ENCODE measurements around the gene CCDC177. TPM values are rescaled to one million over a fixed set of nuclear protein-coding genes. Genes with fewer than 3 reads are reported as not detected.

The CCDC177 gene
- total RNA-seq, 1 experiment from 2014 or later, result 0.09 TPM

DNA sequence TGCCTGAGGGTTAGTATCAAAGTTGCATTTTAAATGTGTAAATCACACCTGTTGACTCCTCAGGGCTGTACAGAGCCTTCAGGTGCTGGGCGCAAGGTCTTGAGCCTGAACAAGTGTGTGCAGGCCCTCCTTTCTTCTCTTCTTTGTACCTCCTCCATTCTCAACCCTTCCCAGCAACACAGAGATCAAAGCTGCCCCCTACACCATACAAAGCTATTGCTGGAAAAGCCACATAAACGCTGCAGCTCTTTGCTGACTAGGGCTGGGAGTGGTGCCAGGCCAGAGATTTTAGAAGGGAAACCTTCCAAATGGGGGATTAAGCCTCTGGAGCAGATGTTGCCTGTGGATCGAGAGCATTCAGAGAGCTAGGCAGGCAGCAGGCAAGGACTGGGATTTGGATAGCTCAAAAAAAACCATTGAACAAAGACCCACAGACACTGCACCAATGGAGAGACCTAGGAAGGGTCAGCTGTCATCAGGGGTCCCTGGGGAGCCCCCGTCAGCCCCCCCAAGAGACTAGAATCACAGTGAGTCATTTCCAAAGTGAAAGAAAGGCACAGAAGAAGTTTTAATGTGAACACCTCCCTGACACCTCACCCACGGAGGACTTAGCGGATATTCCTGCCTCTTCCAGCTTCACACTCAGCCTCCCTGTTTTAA, 18.5 kb upstream of the CCDC177 start:
- no peaks in the 10 kb centered on the region for H3K36me3 ChIP-seq (ENCODE audit: insufficient read depth, low read length, poor library complexity, severe bottlenecking)
- intact Hi-C loops (cut with micrococcal nuclease; ENCODE audit: unreplicated experiment), result no loop called here
- ChIA-PET POLR2A (ENCODE audit: low non-redundant PET) (interaction anchor here (0.7 to 1.4 kb wide), 2 partner anchors 19 to 174 kb away, joined by 9 to 12 read pairs; partner anchors contain the start of gene SRSF5), CTCF (interaction anchor here (0.8 to 1.9 kb wide), 2 partner anchors 9 to 134 kb away, joined by 5 to 7 read pairs; no protein-coding TSS in a partner anchor)
- peak overlapping the region; percentile 20 for H3K4me3 ChIP-seq (ENCODE audit: low read depth, low read length, poor library complexity, severe bottlenecking)
- H3K27me3 ChIP-seq (replicated peaks; ENCODE audit: insufficient read depth, low read depth, low read length, poor library complexity), result no peaks in the 10 kb centered on the region
- no TSS peak for BruUV-seq (replicated peaks)
- DNase-seq (ENCODE audit: low spot score), result peak; percentile 94
- peaks cover 14% of the 10 kb centered on the region for H3K4me1 ChIP-seq (ENCODE audit: insufficient read depth, low read length, poor library complexity, severe bottlenecking)
- H3K9me3 ChIP-seq (ENCODE audit: low read depth, low read length, poor library complexity, severe bottlenecking), result no peaks in the 10 kb centered on the region
- no peak for TF ChIP-seq EZH2 (IDR thresholded peaks at IDR 0.05; ENCODE audit: borderline replicate concordance, low read depth, low read length, poor library complexity, severe bottlenecking)
- TF ChIP-seq, protein P1, sequence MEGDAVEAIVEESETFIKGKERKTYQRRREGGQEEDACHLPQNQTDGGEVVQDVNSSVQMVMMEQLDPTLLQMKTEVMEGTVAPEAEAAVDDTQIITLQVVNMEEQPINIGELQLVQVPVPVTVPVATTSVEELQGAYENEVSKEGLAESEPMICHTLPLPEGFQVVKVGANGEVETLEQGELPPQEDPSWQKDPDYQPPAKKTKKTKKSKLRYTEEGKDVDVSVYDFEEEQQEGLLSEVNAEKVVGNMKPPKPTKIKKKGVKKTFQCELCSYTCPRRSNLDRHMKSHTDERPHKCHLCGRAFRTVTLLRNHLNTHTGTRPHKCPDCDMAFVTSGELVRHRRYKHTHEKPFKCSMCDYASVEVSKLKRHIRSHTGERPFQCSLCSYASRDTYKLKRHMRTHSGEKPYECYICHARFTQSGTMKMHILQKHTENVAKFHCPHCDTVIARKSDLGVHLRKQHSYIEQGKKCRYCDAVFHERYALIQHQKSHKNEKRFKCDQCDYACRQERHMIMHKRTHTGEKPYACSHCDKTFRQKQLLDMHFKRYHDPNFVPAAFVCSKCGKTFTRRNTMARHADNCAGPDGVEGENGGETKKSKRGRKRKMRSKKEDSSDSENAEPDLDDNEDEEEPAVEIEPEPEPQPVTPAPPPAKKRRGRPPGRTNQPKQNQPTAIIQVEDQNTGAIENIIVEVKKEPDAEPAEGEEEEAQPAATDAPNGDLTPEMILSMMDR (conservative IDR thresholded peaks at IDR 0.05; ENCODE audit: low read depth, low read length), result 0 out of 2 replicates have a peak, but pooled peaks have one; percentile 13
- H3K27ac ChIP-seq (ENCODE audit: low read depth, low read length, poor library complexity, severe bottlenecking), result peak overlapping the region; percentile 80

DNA sequence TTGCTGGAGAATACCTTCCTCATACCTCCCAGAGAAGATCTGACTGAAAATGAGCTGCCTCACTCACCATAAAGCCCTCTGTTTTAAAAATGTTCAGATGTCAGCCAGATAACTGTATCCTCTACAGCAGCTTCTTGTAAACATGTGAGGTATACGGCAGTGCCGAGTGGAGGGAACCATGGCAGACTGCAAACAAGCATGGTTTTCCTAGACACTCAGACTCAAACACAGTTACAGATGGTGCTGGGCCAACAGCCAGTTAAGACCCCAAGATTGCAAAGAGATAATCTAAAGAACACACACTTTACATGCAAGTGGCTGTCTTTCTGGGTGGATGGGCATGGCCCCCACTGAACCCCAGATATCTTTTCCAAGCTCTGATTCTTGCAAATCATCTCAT, 16.6 kb upstream of the CCDC177 start:
- H3K36me3 ChIP-seq (ENCODE audit: insufficient read depth, low read length, poor library complexity, severe bottlenecking), result no peaks in the 10 kb centered on the region
- ChIA-PET POLR2A (ENCODE audit: low non-redundant PET) (no interaction called here), CTCF (interaction anchor here (0.6 to 0.9 kb wide), 2 partner anchors 136 to 222 kb away, joined by 3 to 4 read pairs; no protein-coding TSS in a partner anchor)
- DNase-seq (ENCODE audit: low spot score), result no peak
- H3K27ac ChIP-seq (ENCODE audit: low read depth, low read length, poor library complexity, severe bottlenecking), result no peak overlapping the region
- TF ChIP-seq, protein P1 (conservative IDR thresholded peaks at IDR 0.05; ENCODE audit: low read depth, low read length), result no peak
- no peak for TF ChIP-seq EZH2 (IDR thresholded peaks at IDR 0.05; ENCODE audit: borderline replicate concordance, low read depth, low read length, poor library complexity, severe bottlenecking)
- no peak overlapping the region for H3K4me3 ChIP-seq (ENCODE audit: low read depth, low read length, poor library complexity, severe bottlenecking)
- H3K9me3 ChIP-seq (ENCODE audit: low read depth, low read length, poor library complexity, severe bottlenecking), result no peaks in the 10 kb centered on the region
- H3K4me1 ChIP-seq (ENCODE audit: insufficient read depth, low read length, poor library complexity, severe bottlenecking), result peaks cover 14% of the 10 kb centered on the region
- intact Hi-C loops (cut with micrococcal nuclease; ENCODE audit: unreplicated experiment), result no loop called here
- BruUV-seq (replicated peaks), result no TSS peak
- no peaks in the 10 kb centered on the region for H3K27me3 ChIP-seq (replicated peaks; ENCODE audit: insufficient read depth, low read depth, low read length, poor library complexity)

DNA sequence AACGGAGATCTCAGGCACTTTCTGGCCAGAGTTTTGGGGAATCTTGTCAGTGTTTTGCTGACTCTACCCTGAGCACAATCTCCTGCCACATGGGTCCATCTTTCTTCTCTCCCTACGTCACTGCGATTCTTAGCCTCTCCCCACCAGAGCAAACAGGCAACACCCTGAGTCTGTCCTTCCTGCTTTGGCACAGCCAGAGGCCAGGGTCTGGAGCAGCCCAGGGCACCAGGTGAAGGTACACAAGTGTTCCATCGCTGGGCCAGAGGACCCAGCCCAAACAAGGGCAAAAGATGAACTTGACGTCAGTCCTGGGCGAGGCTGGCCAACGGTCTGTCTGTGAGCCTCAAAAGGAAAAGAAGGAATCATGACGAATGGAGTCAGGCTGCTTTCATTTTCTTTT, 12.7 kb upstream of the CCDC177 start:
- no TSS peak for BruUV-seq (replicated peaks)

More for the DNA sequence above, 12.7 kb upstream of the CCDC177 start:
- H3K27me3 ChIP-seq (replicated peaks; ENCODE audit: insufficient read depth, low read depth, low read length, poor library complexity), result no peaks in the 10 kb centered on the region
- no peaks in the 10 kb centered on the region for H3K36me3 ChIP-seq (ENCODE audit: insufficient read depth, low read length, poor library complexity, severe bottlenecking)
- H3K9me3 ChIP-seq (ENCODE audit: low read depth, low read length, poor library complexity, severe bottlenecking), result no peaks in the 10 kb centered on the region
- ChIA-PET POLR2A (ENCODE audit: low non-redundant PET) (no interaction called here), CTCF (no interaction called here)
- no peak for TF ChIP-seq EZH2 (IDR thresholded peaks at IDR 0.05; ENCODE audit: borderline replicate concordance, low read depth, low read length, poor library complexity, severe bottlenecking)
- TF ChIP-seq, protein P1 (conservative IDR thresholded peaks at IDR 0.05; ENCODE audit: low read depth, low read length), result no peak
- H3K27ac ChIP-seq (ENCODE audit: low read depth, low read length, poor library complexity, severe bottlenecking), result no peak overlapping the region
- DNase-seq (ENCODE audit: low spot score), result no peak
- H3K4me3 ChIP-seq (ENCODE audit: low read depth, low read length, poor library complexity, severe bottlenecking), result no peak overlapping the region
- H3K4me1 ChIP-seq (ENCODE audit: insufficient read depth, low read length, poor library complexity, severe bottlenecking), result no peaks in the 10 kb centered on the region
- intact Hi-C loops (cut with micrococcal nuclease; ENCODE audit: unreplicated experiment), result no loop called here
